SH-SY5Y (cell line): ENCODE measurements around the gene SLC18A3.

Experiments
- GATA2 ChIP-seq: IDR thresholded peaks from 2 replicates; pipeline ENCODE4 v1.6.1; 2011; ENCODE audit warnings: mild to moderate bottlenecking, low read depth, low read length
- GATA3 ChIP-seq: IDR thresholded peaks from 2 replicates; pipeline ENCODE4 v1.6.1; 2011; ENCODE audit warnings: low read depth, mild to moderate bottlenecking, low read length, moderate library complexity

- TF ChIP-seq GATA2 (no peak), GATA3 (no peak)
Measured at GRCh38 chr10:49564461-49565009, 45.6 kb upstream of the SLC18A3 start.
